ENCODE measurements around the gene TPRG1.

TPRG1 gene

DNA sequence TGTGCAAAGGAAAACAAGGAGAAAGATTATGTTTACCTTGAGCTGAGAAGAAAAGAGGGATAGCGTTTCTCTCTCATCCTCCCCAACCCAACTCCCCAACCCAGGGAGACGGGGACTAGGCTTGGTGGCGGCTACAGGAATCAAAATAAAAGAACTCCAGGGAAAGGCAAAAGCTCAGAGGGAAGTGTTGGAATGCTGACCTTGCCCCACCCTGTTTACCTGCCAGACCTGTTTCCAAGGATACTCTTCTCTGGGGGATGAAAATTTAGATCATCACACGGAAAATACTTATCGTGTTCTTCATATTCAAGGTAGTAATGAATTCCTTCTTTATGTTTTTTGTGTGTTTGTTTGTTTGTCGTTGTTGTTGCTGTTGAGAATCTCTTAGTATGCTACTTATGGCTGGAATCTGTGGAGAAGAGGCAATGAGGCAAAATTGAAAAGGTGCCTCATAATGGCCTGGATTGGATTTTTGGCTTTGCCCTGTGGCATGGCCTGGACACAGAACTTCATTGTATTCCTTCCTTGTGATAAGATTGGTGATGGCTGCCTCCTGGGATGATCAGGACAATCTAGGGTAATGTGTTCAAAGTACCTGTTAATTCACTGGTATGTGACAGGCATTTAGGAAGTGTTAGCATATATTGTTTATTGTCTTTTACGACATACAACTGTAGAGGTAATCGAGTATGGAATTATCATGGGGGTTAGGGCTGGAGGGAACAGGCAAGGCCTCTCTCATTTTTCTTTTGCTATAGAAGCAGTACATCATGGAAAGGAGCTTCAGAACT lies 11.1 kb upstream of the TPRG1 start:
- no peaks in the 10 kb centered on the region for H3K79me2 ChIP-seq (ENCODE audit: control insufficient read depth, low read length)
- no peaks in the 10 kb centered on the region for H3K4me1 ChIP-seq (ENCODE audit: control insufficient read depth, low read length)
- no peak overlapping the region for H3K4me2 ChIP-seq (ENCODE audit: low read length)
- no peaks in the 10 kb centered on the region for H4K20me1 ChIP-seq (ENCODE audit: control insufficient read depth, insufficient read depth, low read depth, low read length)
- no peaks in the 10 kb centered on the region for H3K9me2 ChIP-seq (replicated peaks; ENCODE audit: control insufficient read depth, low read length)
- no peak overlapping the region for H3K27ac ChIP-seq (ENCODE audit: low read depth, low read length)
- H3F3A ChIP-seq (ENCODE audit: control insufficient read depth, insufficient read depth), result no peaks in the 10 kb centered on the region
- H3K27me3 ChIP-seq (ENCODE audit: control insufficient read depth, low read length), result 0 out of 2 replicates have a peak, but pooled peaks cover 4% of the 10 kb centered on the region
- no peak overlapping the region for H3K4me3 ChIP-seq (ENCODE audit: low read length)
- H3K9me3 ChIP-seq (ENCODE audit: control insufficient read depth, insufficient read depth, low read length), result no peaks in the 10 kb centered on the region
- no peak for TF ChIP-seq EZH2phosphoT487 (IDR thresholded peaks at IDR 0.05; ENCODE audit: borderline replicate concordance, low read length)
- TF ChIP-seq, protein P1, sequence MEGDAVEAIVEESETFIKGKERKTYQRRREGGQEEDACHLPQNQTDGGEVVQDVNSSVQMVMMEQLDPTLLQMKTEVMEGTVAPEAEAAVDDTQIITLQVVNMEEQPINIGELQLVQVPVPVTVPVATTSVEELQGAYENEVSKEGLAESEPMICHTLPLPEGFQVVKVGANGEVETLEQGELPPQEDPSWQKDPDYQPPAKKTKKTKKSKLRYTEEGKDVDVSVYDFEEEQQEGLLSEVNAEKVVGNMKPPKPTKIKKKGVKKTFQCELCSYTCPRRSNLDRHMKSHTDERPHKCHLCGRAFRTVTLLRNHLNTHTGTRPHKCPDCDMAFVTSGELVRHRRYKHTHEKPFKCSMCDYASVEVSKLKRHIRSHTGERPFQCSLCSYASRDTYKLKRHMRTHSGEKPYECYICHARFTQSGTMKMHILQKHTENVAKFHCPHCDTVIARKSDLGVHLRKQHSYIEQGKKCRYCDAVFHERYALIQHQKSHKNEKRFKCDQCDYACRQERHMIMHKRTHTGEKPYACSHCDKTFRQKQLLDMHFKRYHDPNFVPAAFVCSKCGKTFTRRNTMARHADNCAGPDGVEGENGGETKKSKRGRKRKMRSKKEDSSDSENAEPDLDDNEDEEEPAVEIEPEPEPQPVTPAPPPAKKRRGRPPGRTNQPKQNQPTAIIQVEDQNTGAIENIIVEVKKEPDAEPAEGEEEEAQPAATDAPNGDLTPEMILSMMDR (IDR thresholded peaks at IDR 0.05; ENCODE audit: low read depth, low read length, poor library complexity, severe bottlenecking), result no peak
- H3K36me3 ChIP-seq (ENCODE audit: control insufficient read depth, low read length), result no peaks in the 10 kb centered on the region

DNA sequence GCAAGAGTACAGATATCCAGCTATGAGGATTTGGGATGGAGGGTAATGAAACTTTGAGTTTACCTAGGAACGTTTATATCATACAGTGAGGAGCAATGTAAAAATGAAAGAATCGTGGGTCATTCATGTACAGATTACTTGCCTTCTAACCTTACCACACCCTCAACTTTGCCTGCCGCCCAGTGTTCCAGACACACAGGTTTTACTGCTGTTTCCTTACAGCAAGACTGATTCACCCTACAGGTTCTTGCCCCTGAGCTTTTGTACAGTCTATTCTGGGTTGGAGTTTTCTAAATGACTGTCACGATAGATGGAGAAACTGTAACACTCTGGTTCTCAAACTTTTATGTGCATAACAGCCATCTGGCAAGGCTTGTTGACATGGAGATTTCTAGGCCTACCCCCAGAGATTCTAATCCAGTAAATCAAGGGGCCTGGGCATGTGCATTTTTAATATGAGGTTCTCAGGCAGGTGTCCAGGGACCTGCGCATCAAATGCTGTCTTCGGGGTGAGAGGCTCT lies 6.6 kb upstream of the TPRG1 start:
- Histone ChIP-seq H3K79me2 (ENCODE audit: control insufficient read depth, low read length) (no peaks in the 10 kb centered on the region), H3K9me3 (ENCODE audit: control insufficient read depth, insufficient read depth, low read length) (no peaks in the 10 kb centered on the region), H3F3A (ENCODE audit: control insufficient read depth, insufficient read depth) (no peaks in the 10 kb centered on the region), H4K20me1 (ENCODE audit: control insufficient read depth, insufficient read depth, low read depth, low read length) (no peaks in the 10 kb centered on the region), H3K9me2 (replicated peaks; ENCODE audit: control insufficient read depth, low read length) (no peaks in the 10 kb centered on the region), H3K4me2 (ENCODE audit: low read length) (no peak overlapping the region), H3K4me1 (ENCODE audit: control insufficient read depth, low read length) (no peaks in the 10 kb centered on the region), H3K27ac (ENCODE audit: low read depth, low read length) (no peak overlapping the region), H3K27me3 (ENCODE audit: control insufficient read depth, low read length) (0 out of 2 replicates have a peak, but pooled peaks cover 4% of the 10 kb centered on the region), H3K4me3 (ENCODE audit: low read length) (no peak overlapping the region), H3K36me3 (ENCODE audit: control insufficient read depth, low read length) (no peaks in the 10 kb centered on the region)
- TF ChIP-seq, protein P1 (IDR thresholded peaks at IDR 0.05; ENCODE audit: low read depth, low read length, poor library complexity, severe bottlenecking), result no peak
- TF ChIP-seq EZH2phosphoT487 (IDR thresholded peaks at IDR 0.05; ENCODE audit: borderline replicate concordance, low read length), result no peak

DNA sequence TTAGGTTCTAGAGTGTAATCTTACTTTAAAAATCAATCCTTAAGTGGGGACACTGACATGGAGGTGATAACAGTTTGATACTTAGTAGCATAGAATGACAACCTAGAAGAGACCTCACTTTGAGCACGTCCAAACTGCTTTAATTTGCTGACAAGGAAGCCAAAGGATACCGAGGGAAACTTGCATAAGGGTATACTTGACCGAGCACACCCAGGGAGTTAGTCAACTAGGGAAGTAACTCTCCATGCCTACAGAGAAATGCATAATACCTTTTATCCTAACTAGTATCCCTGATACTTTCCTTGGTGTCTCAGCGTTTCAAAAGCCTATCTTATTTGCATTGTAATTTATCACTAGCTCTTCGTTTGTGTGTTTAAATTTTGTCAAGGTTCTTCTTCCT lies 5.5 kb upstream of the TPRG1 start:
- Histone ChIP-seq H3K79me2 (ENCODE audit: control insufficient read depth, low read length) (no peaks in the 10 kb centered on the region), H3K4me1 (ENCODE audit: control insufficient read depth, low read length) (no peaks in the 10 kb centered on the region), H4K20me1 (ENCODE audit: control insufficient read depth, insufficient read depth, low read depth, low read length) (no peaks in the 10 kb centered on the region), H3K4me3 (ENCODE audit: low read length) (no peak overlapping the region), H3K27ac (ENCODE audit: low read depth, low read length) (no peak overlapping the region), H3K36me3 (ENCODE audit: control insufficient read depth, low read length) (no peaks in the 10 kb centered on the region), H3K27me3 (ENCODE audit: control insufficient read depth, low read length) (no peaks in the 10 kb centered on the region), H3K4me2 (ENCODE audit: low read length) (no peak overlapping the region), H3F3A (ENCODE audit: control insufficient read depth, insufficient read depth) (no peaks in the 10 kb centered on the region), H3K9me2 (replicated peaks; ENCODE audit: control insufficient read depth, low read length) (no peaks in the 10 kb centered on the region), H3K9me3 (ENCODE audit: control insufficient read depth, insufficient read depth, low read length) (no peaks in the 10 kb centered on the region)
- TF ChIP-seq, protein P1 (IDR thresholded peaks at IDR 0.05; ENCODE audit: low read depth, low read length, poor library complexity, severe bottlenecking), result no peak

Measured in DOHH2 (cell line).